Loucy (cell line): ENCODE measurements around the gene MED14.
A peak's percentile ranks its signal among the peaks of the same experiment; 100 is the strongest.
"Not testable (repeated sequence)": the region's sequence is repeated elsewhere in the genome, so short reads cannot be mapped to it uniquely, and the experiment has no call there.

Source experiments
- H2AFZ ChIP-seq: fragments of 200-600 bp; sonication (generic); 2 replicates; pipeline ENCODE4 v1.6.0; 2016; ENCODE audit warnings: antibody characterized with exemption, mild to moderate bottlenecking, low read length, moderate library complexity
- H3F3A ChIP-seq: fragments of 200-600 bp; 2 replicates; pipeline ENCODE4 v1.6.0; 2016; ENCODE audit warnings: antibody characterized with exemption, low read depth, mild to moderate bottlenecking
- H3K27me3 ChIP-seq: fragments of 200-600 bp; sonication (generic); 2 replicates; pipeline ENCODE4 v1.6.1; 2014; ENCODE audit warnings: low read length, mild to moderate bottlenecking; ENCODE audit not compliant: insufficient read depth, poor library complexity, severe bottlenecking
- H3K36me3 ChIP-seq: fragments of 200-600 bp; sonication (generic); 2 replicates; pipeline ENCODE4 v1.6.1; 2016; ENCODE audit warnings: low read length; ENCODE audit not compliant: insufficient read depth
- H3K4me1 ChIP-seq: fragments of 200-600 bp; sonication (generic); 2 replicates; pipeline ENCODE4 v1.5.1; 2014; ENCODE audit warnings: low read length, mild to moderate bottlenecking; ENCODE audit not compliant: insufficient read depth, poor library complexity, severe bottlenecking
- H3K4me2 ChIP-seq: fragments of 200-600 bp; sonication (generic); 2 replicates; pipeline ENCODE4 v1.6.0; 2014; ENCODE audit warnings: antibody characterized with exemption, low read length, low read depth, mild to moderate bottlenecking; ENCODE audit not compliant: poor library complexity, severe bottlenecking
- H3K4me3 ChIP-seq: fragments of 200-600 bp; sonication (generic); 2 replicates; pipeline ENCODE4 v1.5.1; 2014; ENCODE audit warnings: low read length, mild to moderate bottlenecking, mixed read lengths; ENCODE audit not compliant: poor library complexity, severe bottlenecking
- H3K79me2 ChIP-seq: fragments of 200-600 bp; sonication (generic); 2 replicates; pipeline ENCODE4 v1.6.1; 2014; ENCODE audit warnings: low read length; ENCODE audit not compliant: insufficient read depth
- H3K9ac ChIP-seq: fragments of 200-600 bp; sonication (generic); 2 replicates; pipeline ENCODE4 v1.6.0; 2014; ENCODE audit warnings: mild to moderate bottlenecking, low read depth, low read length, moderate library complexity; ENCODE audit not compliant: poor library complexity, severe bottlenecking
- H3K9me2 ChIP-seq: fragments of 200-600 bp; sonication (generic); replicated peaks from 2 replicates; pipeline ENCODE4 v1.6.1; 2016; ENCODE audit warnings: low read depth, low read length, mixed read lengths
- H3K9me3 ChIP-seq: fragments of 200-600 bp; sonication (generic); 2 replicates; pipeline ENCODE4 v1.6.1; 2014; ENCODE audit warnings: mild to moderate bottlenecking, antibody characterized with exemption, low read length, low read depth; ENCODE audit not compliant: insufficient read depth
- H4K20me1 ChIP-seq: fragments of 200-600 bp; sonication (generic); 2 replicates; pipeline ENCODE4 v1.6.0; 2014; ENCODE audit warnings: antibody characterized with exemption, low read length, mild to moderate bottlenecking; ENCODE audit not compliant: insufficient read depth, poor library complexity, severe bottlenecking
- EZH2phosphoT487 ChIP-seq: fragments of 200-600 bp; IDR thresholded peaks from 2 replicates; pipeline ENCODE4 v1.6.1; 2018; ENCODE audit warnings: antibody characterized with exemption, mild to moderate bottlenecking, moderate library complexity, borderline replicate concordance
- TF ChIP-seq, protein P1 (sequence below): fragments of 200-600 bp; sonication (generic); conservative IDR thresholded peaks from 2 replicates; pipeline ENCODE4 v1.5.1; 2014; ENCODE audit warnings: mild to moderate bottlenecking, antibody characterized with exemption, low read length

Gene MED14

DNA sequence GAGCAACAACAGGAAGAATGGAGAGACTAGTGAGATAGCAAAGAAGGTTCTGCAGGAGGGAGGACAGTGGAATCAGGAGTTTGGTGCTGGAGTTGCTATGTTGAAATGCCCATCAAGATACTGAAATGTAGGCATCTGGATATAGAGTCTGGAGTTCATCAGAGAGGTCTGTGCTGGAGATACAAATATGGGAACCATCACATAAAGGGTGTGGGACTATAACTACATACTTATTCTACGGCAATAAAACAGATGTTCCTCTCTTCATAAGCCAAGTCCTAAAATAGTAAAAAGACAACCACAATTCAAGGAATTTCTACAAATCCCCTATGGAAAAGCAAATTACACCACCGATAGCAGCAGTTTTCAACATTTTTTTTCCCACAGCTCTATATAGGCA lies 1.6 kb downstream of the MED14 start:
- TF ChIP-seq EZH2phosphoT487 = no peak
- TF ChIP-seq, protein P1, sequence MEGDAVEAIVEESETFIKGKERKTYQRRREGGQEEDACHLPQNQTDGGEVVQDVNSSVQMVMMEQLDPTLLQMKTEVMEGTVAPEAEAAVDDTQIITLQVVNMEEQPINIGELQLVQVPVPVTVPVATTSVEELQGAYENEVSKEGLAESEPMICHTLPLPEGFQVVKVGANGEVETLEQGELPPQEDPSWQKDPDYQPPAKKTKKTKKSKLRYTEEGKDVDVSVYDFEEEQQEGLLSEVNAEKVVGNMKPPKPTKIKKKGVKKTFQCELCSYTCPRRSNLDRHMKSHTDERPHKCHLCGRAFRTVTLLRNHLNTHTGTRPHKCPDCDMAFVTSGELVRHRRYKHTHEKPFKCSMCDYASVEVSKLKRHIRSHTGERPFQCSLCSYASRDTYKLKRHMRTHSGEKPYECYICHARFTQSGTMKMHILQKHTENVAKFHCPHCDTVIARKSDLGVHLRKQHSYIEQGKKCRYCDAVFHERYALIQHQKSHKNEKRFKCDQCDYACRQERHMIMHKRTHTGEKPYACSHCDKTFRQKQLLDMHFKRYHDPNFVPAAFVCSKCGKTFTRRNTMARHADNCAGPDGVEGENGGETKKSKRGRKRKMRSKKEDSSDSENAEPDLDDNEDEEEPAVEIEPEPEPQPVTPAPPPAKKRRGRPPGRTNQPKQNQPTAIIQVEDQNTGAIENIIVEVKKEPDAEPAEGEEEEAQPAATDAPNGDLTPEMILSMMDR = no peak
- peak overlapping the region; percentile 83 for H3K9ac ChIP-seq
- H3F3A ChIP-seq = no peaks in the 10 kb centered on the region

GRCh38 chrX:40732499-40732898 lies 2.8 kb downstream of the MED14 start:
- peaks cover 51% of the 10 kb centered on the region for H4K20me1 ChIP-seq
- peak overlapping the region; percentile 94 for H3K4me3 ChIP-seq
- H3K9ac ChIP-seq, H2AFZ ChIP-seq, H3K9me2 ChIP-seq, H3K27me3 ChIP-seq, H3K9me3 ChIP-seq, H3F3A ChIP-seq: not testable (repeated sequence)
- H3K4me2 ChIP-seq = peak overlapping the region; percentile 92
- H3K4me1 ChIP-seq = peaks cover 27% of the 10 kb centered on the region
- peaks cover 12% of the 10 kb centered on the region; the same call in 1 of the 2 replicates for H3K36me3 ChIP-seq
- H3K79me2 ChIP-seq = peaks cover 75% of the 10 kb centered on the region

More for the DNA sequence above, 1.6 kb downstream of the MED14 start:
- Histone ChIP-seq H3K4me2 (peak overlapping the region; percentile 92), H3K4me3 (peak overlapping the region; percentile 94), H3K9me3 (no peaks in the 10 kb centered on the region), H3K36me3 (no peaks in the 10 kb centered on the region; the same call in 1 of the 2 replicates), H3K27me3 (no peaks in the 10 kb centered on the region), H3K4me1 (peaks cover 27% of the 10 kb centered on the region), H3K79me2 (peaks cover 63% of the 10 kb centered on the region), H3K9me2 (no peaks in the 10 kb centered on the region), H2AFZ (no peak overlapping the region), H4K20me1 (peaks cover 42% of the 10 kb centered on the region)

GRCh38 chrX:40729598-40730584 lies 5.5 kb downstream of the MED14 start:
- Histone ChIP-seq H3K4me1 (peaks cover 23% of the 10 kb centered on the region), H2AFZ (no peak overlapping the region), H3K9me3 (no peaks in the 10 kb centered on the region), H3K9me2 (no peaks in the 10 kb centered on the region), H3K4me3 (peak overlapping the region; percentile 94), H3K9ac (peak overlapping the region; percentile 37), H3K36me3 (peaks cover 22% of the 10 kb centered on the region; the same call in 1 of the 2 replicates), H4K20me1 (peaks cover 56% of the 10 kb centered on the region), H3K4me2 (peak overlapping the region; percentile 92), H3F3A (no peaks in the 10 kb centered on the region), H3K79me2 (peaks cover 94% of the 10 kb centered on the region), H3K27me3 (no peaks in the 10 kb centered on the region)
- no peak for TF ChIP-seq EZH2phosphoT487
- TF ChIP-seq, protein P1 = no peak
